CD1c-positive myeloid dendritic cell (primary cell): ENCODE measurements around the gene PRSS22.
A peak's percentile ranks its signal among the peaks of the same experiment; 100 is the strongest.

ENCODE experiments used
- DNase-seq: peaks from one replicate; pipeline ENCODE4 v3.0.0-alpha.2; 2016; ENCODE audit errors: extremely low spot score

The PRSS22 gene

GRCh38 chr16:2881783-2882649 is 24.0 kb upstream of the PRSS22 start:
- peak; percentile 47 for DNase-seq

DNA sequence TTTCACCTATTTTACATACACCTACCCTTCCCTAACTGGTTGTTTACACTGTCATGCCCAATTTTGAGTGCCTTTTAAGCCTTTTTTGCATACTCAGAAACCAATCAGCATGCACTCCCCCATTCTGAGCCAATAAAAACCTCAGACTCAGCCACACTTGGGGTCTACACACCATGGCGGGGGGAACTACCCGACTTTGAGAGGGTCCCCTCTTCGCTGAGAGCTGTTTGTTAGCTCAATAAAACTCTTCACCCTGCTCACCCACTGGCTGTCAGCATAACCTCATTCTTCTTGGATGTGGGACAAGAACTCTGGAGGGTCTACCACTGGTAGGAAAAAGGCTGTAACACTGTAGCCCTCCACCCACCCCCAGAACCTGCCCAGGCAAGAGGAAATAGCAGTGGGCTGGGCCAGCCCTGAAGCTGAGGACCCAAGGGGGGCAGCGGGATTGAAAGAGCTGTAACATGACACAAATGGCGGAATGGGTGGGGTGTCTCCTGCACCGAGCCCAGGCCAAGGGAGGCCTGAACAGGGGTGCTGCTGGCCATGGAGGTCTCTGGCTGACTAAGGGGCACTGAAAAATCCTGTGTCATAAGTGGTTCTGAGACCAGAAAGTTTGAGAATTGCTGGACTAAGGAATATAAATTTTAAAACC is 22.0 kb upstream of the PRSS22 start:
- DNase-seq, result no peak

- DNase-seq, result peak; percentile 92
These were observed 17.0 kb upstream of the PRSS22 start for GRCh38 chr16:2874912-2875362.

GRCh38 chr16:2874032-2874911 is 16.3 kb upstream of the PRSS22 start:
- no peak for DNase-seq

DNA sequence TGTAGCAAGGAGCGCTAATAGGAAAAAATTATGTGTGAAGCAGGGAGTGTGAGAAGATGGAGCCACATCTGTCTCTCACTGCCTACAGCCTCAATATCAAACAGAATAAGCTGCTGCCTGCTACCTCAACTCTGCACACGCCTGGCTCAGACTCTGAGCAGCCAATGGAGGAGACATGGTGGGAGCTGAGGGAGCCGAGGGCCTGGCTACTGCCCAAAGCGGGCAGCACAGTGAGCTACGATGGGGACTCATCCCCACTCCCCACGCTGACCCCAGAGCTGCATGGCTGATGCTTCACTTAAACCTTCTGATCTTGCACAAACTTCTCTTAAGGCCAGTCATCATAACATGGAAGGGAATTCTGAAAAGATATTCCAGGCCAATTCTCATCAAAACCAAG is 14.0 kb upstream of the PRSS22 start:
- no peak for DNase-seq

GRCh38 chr16:2867987-2868789 is 10.2 kb upstream of the PRSS22 start:
- peak; percentile 96 for DNase-seq

DNA sequence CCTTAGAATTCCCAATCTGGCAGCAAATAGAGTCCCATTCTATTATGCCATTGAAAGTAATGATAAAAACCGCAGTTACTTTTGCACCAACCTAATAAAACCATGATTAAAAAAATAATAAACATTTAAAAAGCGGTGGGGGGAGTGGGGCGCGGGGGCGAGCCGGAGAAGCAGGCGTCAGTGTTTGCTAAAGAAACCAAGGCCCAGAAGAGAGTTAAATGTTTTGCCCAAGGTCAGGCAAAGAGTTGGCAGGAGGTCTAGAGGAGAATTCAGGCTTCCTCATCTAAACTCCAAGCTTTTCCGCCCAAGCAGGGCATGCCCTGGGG is 9.7 kb upstream of the PRSS22 start:
- no peak for DNase-seq

GRCh38 chr16:2866431-2866830 is 8.5 kb upstream of the PRSS22 start:
- DNase-seq, result no peak

DNA sequence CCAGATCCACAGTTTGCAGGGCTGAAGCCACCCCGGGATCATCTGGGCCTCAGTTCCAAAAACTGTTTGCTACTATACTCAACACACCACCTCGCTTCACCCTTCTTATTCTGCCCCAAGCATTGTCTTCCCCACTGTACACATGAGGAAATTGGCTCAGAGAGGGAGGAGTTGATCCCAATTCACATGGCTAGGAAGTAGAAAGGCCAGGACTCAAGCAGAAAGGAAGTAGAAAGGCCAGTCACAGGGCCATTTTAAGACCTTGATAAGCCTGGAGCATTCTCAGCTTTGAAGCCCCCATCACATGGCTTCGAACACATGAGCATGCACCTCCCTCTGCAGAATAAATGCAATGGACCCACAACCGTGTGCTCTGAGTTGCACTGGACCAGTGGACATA is 7.7 kb upstream of the PRSS22 start:
- no peak for DNase-seq

- DNase-seq, result peak; percentile 41
These were observed 3.0 kb upstream of the PRSS22 start for GRCh38 chr16:2860826-2861567.

DNA sequence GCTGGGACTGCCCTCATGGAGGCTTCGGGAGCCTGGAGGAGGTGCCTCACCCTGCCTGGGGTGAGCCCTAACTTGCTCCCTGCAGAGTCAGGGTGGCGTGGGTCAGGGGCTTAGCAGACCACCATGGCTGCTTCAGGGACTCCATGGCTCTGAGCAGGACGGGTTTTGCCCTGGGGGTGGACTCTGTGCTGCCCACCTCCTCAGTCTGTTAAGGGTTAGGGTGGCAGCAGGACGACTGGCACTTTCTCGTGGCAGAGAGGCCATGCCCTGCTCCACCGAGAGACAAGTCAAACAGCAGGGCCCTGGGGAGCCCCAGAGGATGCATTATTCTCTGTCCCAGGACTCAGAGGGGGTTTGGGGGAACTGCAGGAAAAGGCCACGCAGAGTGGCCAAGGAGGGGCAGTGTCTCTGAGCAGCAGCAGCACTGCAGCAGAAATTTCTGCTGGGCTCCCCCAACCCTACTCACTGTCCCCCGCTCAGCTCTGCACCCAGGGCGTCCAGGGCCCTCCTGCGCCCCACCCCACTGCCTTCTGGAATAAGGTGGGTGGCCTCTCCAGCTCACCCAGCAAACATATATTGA is 1.8 kb upstream of the PRSS22 start:
- no peak for DNase-seq

DNA sequence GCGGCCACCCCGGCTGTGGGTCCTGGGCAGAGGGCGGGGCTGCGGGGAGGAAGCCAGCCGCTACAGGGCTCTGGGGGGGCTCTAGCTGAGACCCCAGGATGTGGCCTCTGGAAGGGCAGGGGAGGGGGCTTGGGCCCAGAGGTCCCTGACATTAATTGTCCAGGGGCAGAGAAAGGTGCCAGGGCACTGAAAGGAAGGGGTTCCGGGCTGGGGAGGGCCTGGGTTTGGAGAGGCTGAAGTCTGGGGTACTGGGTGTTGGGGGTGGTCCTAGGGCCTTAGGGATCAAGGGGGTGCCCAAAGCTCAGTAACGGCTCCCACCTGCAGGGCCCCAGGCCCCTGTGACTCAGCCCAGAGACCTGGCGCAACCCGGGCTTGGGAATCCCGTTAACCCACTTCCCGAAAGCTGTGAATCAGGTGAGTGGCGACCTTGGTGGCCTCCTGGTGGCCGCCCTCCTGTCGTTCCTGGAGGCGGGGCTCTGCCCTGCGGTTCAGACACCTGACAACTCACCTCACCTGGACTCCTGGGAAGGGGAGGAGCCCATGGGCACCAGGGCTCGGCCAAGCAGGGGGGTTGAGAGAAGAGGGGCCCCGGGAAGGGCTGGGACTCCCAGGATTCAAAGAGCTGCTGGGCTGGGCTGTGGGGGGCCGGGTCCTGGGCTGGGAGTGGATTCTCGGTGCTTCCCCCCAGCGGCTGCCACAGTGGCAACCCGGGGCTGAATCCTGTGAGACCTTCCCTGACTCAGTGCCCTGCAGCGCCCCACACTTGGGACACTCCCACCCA is 465 bp upstream of the PRSS22 start:
- no peak for DNase-seq

- no peak for DNase-seq
These were observed 1.1 kb downstream of the PRSS22 start for GRCh38 chr16:2856686-2857450.

DNA sequence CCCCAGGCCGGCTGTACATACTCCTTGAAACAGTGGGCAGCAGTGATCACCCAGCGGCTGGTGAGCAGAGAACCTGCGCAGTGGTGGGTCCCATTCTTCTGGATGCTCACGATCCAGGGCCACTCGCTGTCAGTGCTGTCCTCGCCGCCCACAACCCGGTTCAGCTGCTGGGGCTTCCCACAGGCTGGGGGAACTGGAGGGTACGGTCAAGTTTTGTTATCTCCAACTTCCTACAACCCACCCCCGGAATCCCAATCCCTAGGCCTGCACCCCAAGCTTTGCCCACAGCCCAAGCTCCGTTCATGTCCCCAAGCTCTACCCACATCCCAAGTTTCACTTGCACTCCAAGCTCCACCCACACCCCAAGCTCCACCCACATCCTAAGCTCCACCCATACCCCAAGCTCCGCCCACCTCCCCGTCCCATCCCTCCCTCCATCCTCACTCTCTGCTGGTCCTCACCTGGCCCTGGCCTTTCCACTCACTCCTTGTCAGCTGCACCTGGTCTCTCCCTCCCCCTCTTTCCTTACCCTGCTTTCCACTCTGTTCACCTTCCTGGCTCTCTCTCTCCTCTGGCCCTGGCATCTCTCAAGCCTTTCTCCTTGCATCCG is 1.8 kb downstream of the PRSS22 start:
- DNase-seq, result peak; percentile 40

DNA sequence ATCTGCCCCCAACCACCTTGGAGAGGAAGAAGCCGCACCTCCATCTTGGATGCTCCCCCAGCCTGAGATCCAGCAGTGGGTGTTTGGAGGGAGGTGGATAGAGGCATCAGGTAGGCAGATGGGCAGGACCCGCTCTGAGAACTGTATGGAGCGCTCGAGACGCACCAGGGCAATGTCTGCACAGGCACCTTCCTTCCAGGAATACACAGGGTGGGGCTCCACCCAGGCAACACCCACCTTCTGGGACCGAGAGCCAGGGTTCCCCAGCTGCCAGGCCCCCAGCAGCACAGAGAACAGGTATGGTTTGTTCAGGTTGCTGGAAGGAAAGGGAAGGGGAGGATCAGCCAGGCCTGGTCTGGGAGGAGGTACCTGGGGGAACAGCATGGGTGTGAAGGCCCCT is 2.4 kb downstream of the PRSS22 start:
- DNase-seq, result no peak

GRCh38 chr16:2854700-2855309 is 3.2 kb downstream of the PRSS22 start:
- DNase-seq, result peak; percentile 52

- DNase-seq, result no peak
These were observed 4.4 kb downstream of the PRSS22 start for GRCh38 chr16:2853531-2854073.
